Fibroblast of lung (primary cell): ENCODE data around the gene HIGD1A. TPM values are rescaled to one million over a fixed set of nuclear protein-coding genes. Genes with fewer than 3 reads are reported as not detected.

Experiments used
- DNase-seq, 2 donors: peaks; one replicate each; pipeline versions ENCODE4 v3.0.0 to v3.0.0-alpha.2; 2010; ENCODE audit warnings: low read depth in 2 of 2
- H2AFZ ChIP-seq: 2 replicates; pipeline ENCODE4 v1.5.1; 2012; ENCODE audit warnings: low read length, control low read depth, inconsistent platforms
- H3K27ac ChIP-seq: 2 replicates; pipeline ENCODE4 v1.5.1; 2011; ENCODE audit warnings: low read length, control low read depth; ENCODE audit not compliant: insufficient read depth
- H3K27me3 ChIP-seq: 2 replicates; pipeline ENCODE4 v1.5.1; 2011; ENCODE audit warnings: mild to moderate bottlenecking, low read length; ENCODE audit not compliant: control insufficient read depth, insufficient read depth
- H3K36me3 ChIP-seq: 2 replicates; pipeline ENCODE4 v1.5.1; 2011; ENCODE audit warnings: low read length; ENCODE audit not compliant: control insufficient read depth, insufficient read depth
- H3K4me1 ChIP-seq: 2 replicates; pipeline ENCODE4 v1.5.1; 2011; ENCODE audit warnings: low read length; ENCODE audit not compliant: control insufficient read depth, insufficient read depth; ENCODE audit errors: extremely low read depth
- H3K4me2 ChIP-seq: 2 replicates; pipeline ENCODE4 v1.5.1; 2011; ENCODE audit warnings: low read length, control low read depth; ENCODE audit not compliant: insufficient read depth; ENCODE audit errors: extremely low read depth
- H3K4me3 ChIP-seq, 4 experiments: fragments of 200-600 bp in 1 of 4; sonication (generic) in 1 of 4; replicated peaks in 1 of 4; 2 replicates each; pipeline ENCODE4 v1.5.1; 2011 to 2016; ENCODE audit warnings: low read length in 4 of 4, low read depth in 3 of 4, mild to moderate bottlenecking in 3 of 4, control low read depth in 2 of 4, inconsistent platforms in 1 of 4, mixed read lengths in 1 of 4; ENCODE audit not compliant: insufficient read depth in 1 of 4; ENCODE audit errors: control extremely low read depth in 1 of 4
- H3K79me2 ChIP-seq: 2 replicates; pipeline ENCODE4 v1.5.1; 2012; ENCODE audit warnings: mild to moderate bottlenecking, low read length, inconsistent platforms; ENCODE audit not compliant: control insufficient read depth, insufficient read depth
- H3K9ac ChIP-seq: 2 replicates; pipeline ENCODE4 v1.5.1; 2011; ENCODE audit warnings: mild to moderate bottlenecking, low read length, control low read depth; ENCODE audit not compliant: insufficient read depth
- H3K9me3 ChIP-seq: 2 replicates; pipeline ENCODE4 v1.5.1; 2012; ENCODE audit warnings: low read depth, low read length; ENCODE audit not compliant: control insufficient read depth, insufficient read depth
- H4K20me1 ChIP-seq: 2 replicates; pipeline ENCODE4 v1.5.1; 2011; ENCODE audit warnings: low read length; ENCODE audit not compliant: control insufficient read depth, insufficient read depth; ENCODE audit errors: extremely low read depth
- EZH2 ChIP-seq: IDR thresholded peaks from 2 replicates; pipeline ENCODE4 v1.5.1; 2012; ENCODE audit warnings: low read length, control low read depth, mild to moderate bottlenecking; ENCODE audit errors: missing control alignments
- polyA plus RNA-seq, 2 donors: library from polyadenylated mRNA; depleted of rRNA in 1 of 2; stranded (reverse) in 1 of 2; unstranded in 1 of 2; fragments of >200 nt; gene quantifications; 2 replicates each; pipeline ENCODE4 v1.2.1, GENCODE V29; 2011 to 2012; ENCODE audit warnings: missing spikeins in 1 of 2
- total RNA-seq: library from RNA; depleted of rRNA; stranded (reverse); fragments of >200 nt; gene quantifications from 2 replicates; pipeline ENCODE4 v1.2.1, GENCODE V29; 2014
- TF ChIP-seq, protein P1 (sequence below), 2 donors: IDR thresholded peaks in 1 of 2; conservative IDR thresholded peaks in 1 of 2; 1 replicate in 1 of 2; 2 replicates in 1 of 2; pipeline ENCODE4 v1.5.1; 2011 to 2012; ENCODE audit warnings: low read length in 2 of 2, control low read depth in 1 of 2, inconsistent platforms in 1 of 2, low read depth in 1 of 2, mild to moderate bottlenecking in 1 of 2

HIGD1A gene
- total and polyA plus RNA-seq, 2 donors (not counting 1 experiment from before 2014, with no cell fraction given): 121 to 245 TPM

DNA sequence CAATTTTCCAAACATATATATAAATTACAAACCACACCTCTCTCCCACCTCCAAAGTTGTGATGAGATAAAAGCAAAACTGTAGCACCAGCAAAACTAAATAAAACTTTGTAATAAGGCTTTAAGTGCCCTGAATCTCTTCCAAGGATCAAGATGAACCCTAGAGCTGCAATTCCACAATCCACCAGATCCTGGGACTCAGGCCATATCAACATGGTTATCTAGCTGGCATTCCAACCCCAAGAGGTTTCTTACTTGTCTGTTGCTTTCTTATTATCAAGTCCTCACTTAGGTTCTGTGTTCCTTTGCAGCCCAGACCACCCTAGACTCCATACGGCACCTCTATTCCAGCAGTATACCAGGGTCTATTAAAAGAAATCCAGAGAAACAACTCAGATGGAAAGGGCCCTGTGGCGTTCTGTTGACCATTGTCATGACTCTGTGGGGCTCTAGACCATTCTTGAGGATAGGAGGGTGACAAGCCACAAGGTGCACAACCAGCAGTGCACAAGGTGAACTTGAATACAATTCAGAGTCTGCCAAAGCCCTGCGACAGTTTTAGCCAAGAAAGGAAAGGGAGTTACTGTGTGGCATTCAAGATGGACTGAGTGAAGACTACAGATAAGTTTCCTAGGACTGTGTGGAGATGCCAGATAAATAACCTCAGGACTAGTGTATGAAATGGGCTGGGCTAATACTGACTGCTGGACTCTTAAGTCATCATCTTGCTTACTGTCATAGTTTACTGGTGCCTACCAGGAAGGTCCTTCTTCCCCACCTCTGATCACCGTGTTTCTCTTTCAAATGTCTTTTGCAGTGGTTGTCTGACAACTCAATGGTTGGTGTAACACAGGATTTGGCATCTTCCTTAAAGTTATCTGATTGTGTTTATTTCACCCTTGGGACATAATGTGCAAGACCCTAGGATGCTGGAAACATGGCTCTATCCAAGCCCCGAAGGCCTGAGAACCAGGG, 32.1 kb upstream of the HIGD1A start:
- DNase-seq: no peak
- Histone ChIP-seq H3K27ac (no peak overlapping the region), H3K4me2 (no peak overlapping the region), H3K79me2 (no peaks in the 10 kb centered on the region), H3K4me3 (no peak overlapping the region), H4K20me1 (no peaks in the 10 kb centered on the region), H3K27me3 (peaks cover 4% of the 10 kb centered on the region), H3K36me3 (no peaks in the 10 kb centered on the region), H3K9me3 (no peaks in the 10 kb centered on the region), H2AFZ (no peak overlapping the region), H3K9ac (no peak overlapping the region), H3K4me1 (no peaks in the 10 kb centered on the region)
- TF ChIP-seq EZH2: no peak
- TF ChIP-seq, protein P1, sequence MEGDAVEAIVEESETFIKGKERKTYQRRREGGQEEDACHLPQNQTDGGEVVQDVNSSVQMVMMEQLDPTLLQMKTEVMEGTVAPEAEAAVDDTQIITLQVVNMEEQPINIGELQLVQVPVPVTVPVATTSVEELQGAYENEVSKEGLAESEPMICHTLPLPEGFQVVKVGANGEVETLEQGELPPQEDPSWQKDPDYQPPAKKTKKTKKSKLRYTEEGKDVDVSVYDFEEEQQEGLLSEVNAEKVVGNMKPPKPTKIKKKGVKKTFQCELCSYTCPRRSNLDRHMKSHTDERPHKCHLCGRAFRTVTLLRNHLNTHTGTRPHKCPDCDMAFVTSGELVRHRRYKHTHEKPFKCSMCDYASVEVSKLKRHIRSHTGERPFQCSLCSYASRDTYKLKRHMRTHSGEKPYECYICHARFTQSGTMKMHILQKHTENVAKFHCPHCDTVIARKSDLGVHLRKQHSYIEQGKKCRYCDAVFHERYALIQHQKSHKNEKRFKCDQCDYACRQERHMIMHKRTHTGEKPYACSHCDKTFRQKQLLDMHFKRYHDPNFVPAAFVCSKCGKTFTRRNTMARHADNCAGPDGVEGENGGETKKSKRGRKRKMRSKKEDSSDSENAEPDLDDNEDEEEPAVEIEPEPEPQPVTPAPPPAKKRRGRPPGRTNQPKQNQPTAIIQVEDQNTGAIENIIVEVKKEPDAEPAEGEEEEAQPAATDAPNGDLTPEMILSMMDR (conservative IDR thresholded peaks at IDR 0.05 in 1 of 2, IDR thresholded peaks at IDR 0.05 in 1 of 2; ENCODE audit: low read depth in 1 of 2, low read length in 2 of 2): no peak

DNA sequence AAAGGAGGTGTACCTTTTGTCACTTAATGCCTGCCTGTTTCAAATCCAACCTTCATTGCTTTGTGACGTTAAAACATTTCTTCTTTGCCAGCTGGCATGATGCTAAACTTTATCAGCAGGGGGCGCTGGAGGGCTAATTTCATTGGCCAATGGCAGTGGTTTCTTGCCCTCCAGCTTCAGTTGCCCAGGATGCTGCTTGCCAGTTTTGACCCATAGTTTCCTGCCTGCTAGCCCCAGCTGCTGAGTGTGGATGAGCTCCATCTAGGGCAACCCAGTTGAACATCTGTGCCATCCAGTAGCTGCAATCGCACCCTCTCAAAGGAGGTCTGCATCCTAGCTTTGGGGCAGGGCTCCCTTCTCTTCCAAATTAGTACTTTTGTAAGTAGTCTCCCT, 27.0 kb upstream of the HIGD1A start:
- Histone ChIP-seq H3K4me3 (no peak overlapping the region), H3K79me2 (no peaks in the 10 kb centered on the region), H3K27me3 (no peaks in the 10 kb centered on the region), H2AFZ (no peak overlapping the region), H3K9me3 (no peaks in the 10 kb centered on the region), H3K4me1 (no peaks in the 10 kb centered on the region), H3K27ac (no peak overlapping the region), H3K9ac (no peak overlapping the region), H4K20me1 (no peaks in the 10 kb centered on the region), H3K4me2 (no peak overlapping the region), H3K36me3 (no peaks in the 10 kb centered on the region)
- DNase-seq: peak; percentile 18 to 59
- TF ChIP-seq EZH2: no peak
- TF ChIP-seq, protein P1 (conservative IDR thresholded peaks at IDR 0.05 in 1 of 2, IDR thresholded peaks at IDR 0.05 in 1 of 2; ENCODE audit: low read depth in 1 of 2, low read length in 2 of 2): peak; percentile 62 to 69

DNA sequence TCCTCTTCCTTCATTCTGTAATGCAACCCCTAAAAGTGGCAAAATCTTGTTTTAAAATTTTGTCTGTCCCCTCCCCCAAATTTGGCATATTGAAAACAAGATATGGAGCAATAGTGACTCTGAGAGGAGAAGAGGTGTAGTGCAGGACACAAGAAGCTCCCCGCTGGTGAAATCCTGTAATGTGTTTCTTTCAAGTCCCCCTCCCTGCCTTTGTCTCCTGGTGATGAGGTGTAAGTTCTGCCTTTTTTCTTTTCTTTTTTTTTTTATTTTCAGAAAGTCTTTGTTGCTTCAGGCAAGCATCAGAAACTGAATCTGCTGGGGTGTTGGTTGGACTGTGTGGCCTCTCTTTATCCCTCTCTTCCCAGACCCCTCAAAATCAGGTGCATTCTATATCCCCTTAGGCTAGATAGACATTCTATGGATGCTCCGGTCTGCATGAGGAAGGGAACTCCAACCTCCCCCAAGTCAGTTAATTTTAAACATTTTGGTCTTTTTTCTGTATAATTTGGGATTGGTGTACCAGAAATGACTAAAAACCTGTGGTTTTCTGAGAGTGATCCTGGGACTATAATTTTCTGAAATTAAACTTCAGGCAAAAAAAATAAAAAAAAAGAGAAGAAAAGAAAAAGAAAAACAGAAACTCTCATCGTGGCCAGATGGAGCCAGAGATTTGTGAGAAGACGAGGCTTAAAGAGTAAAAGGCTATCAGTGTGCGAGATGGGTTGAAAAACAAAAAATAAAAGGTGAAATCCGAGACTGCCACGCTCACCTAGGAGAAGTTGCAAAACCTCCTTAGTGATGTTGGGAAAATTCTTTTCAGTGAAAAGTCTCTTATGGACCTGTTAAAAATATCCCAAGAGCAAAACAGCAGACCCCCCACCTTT, 26.4 kb upstream of the HIGD1A start:
- H3K9ac ChIP-seq: no peak overlapping the region
- H3K4me2 ChIP-seq: no peak overlapping the region
- H2AFZ ChIP-seq: no peak overlapping the region
- no peaks in the 10 kb centered on the region for H3K9me3 ChIP-seq
- H3K27ac ChIP-seq: no peak overlapping the region
- no peak for TF ChIP-seq EZH2
- TF ChIP-seq, protein P1 (conservative IDR thresholded peaks at IDR 0.05 in 1 of 2, IDR thresholded peaks at IDR 0.05 in 1 of 2; ENCODE audit: low read depth in 1 of 2, low read length in 2 of 2): peak; percentile 44 to 61
- H3K79me2 ChIP-seq: no peaks in the 10 kb centered on the region
- no peak overlapping the region for H3K4me3 ChIP-seq
- no peaks in the 10 kb centered on the region for H3K36me3 ChIP-seq
- H3K27me3 ChIP-seq: no peaks in the 10 kb centered on the region
- H4K20me1 ChIP-seq: no peaks in the 10 kb centered on the region
- H3K4me1 ChIP-seq: no peaks in the 10 kb centered on the region
- peak; percentile 14 to 66 for DNase-seq
